Left lung (tissue), 10 donors: Measurements from ENCODE around the gene INPP4B. TPM values are rescaled to one million over a fixed set of nuclear protein-coding genes. Genes with fewer than 3 reads are reported as not detected.

ENCODE experiments used
- ATAC-seq: fragments of 200-7000 bp; cut with Tn5 transposase; one replicate; pipeline ENCODE4 v1.9.1; 2020; ENCODE audit warnings: moderate library complexity
- DNase-seq, 4 donors: peaks; one replicate each; pipeline ENCODE4 v3.0.0-alpha.2; 2013 to 2020
- H3K27ac ChIP-seq, 2 donors: fragments of 200-600 bp; sonication (generic) in 1 of 2; one replicate each; pipeline versions ENCODE4 v1.5.0 to v1.8.0; 2020 to 2021
- H3K27me3 ChIP-seq, 2 donors: fragments of 200-600 bp; sonication (generic) in 1 of 2; one replicate each; pipeline versions ENCODE4 v1.5.0 to v1.8.0; 2020 to 2021
- H3K36me3 ChIP-seq, 2 donors: fragments of 200-600 bp; sonication (generic) in 1 of 2; one replicate each; pipeline versions ENCODE4 v1.5.0 to v1.8.0; 2020 to 2021
- H3K4me1 ChIP-seq, 2 donors: fragments of 200-600 bp; one replicate each; pipeline ENCODE4 v1.8.0; 2021
- H3K4me3 ChIP-seq, 2 donors: fragments of 200-600 bp; sonication (generic) in 1 of 2; one replicate each; pipeline versions ENCODE4 v1.5.0 to v1.8.0; 2020 to 2021; ENCODE audit warnings: mild to moderate bottlenecking in 1 of 2
- H3K9me3 ChIP-seq, 2 donors: fragments of 200-600 bp; sonication (generic) in 1 of 2; one replicate each; pipeline versions ENCODE4 v1.5.0 to v1.8.0; 2020 to 2021
- intact Hi-C, 2 donors: fragments of 100-400 bp; cut with DNase I; formaldehyde crosslinking; loops; one replicate each; pipeline versions ENCODE4 v1.11.2 to v1.14.2; 2022
- polyA plus RNA-seq, 6 donors: library from polyadenylated mRNA; unstranded; fragments of 120-200 nt; gene quantifications; one replicate each; pipeline ENCODE4 v1.2.1, GENCODE V29; 2013; ENCODE audit not compliant: insufficient read length in 6 of 6
- total RNA-seq, 2 donors: library from RNA; stranded (reverse); fragmentation: NEBNext Ultra II Directional; extraction: Animal tissue kit (Norgen Biotek cat#: 25700); gene quantifications; one replicate each; pipeline ENCODE4 v1.2.1, GENCODE V29; 2021
- TF ChIP-seq, protein P1 (sequence below), 2 donors: fragments of 200-600 bp; sonication (generic) in 1 of 2; IDR thresholded peaks; one replicate each; pipeline versions ENCODE4 v1.5.0 to v1.8.0; 2021; ENCODE audit warnings: antibody characterized with exemption in 2 of 2
- donor health status: DM: no; HTN: yes; CAD: no.
- donor health status: DM: no; HTN: no; CAD: no.

INPP4B gene
- total and polyA plus RNA-seq, 8 donors = 7.3 to 15.1 (median 11.6) TPM

GRCh38 chr4:142356801-142357200 lies 489.3 kb downstream of the INPP4B start:
- no peak overlapping the region for H3K27ac ChIP-seq
- H3K4me3 ChIP-seq = no peak overlapping the region
- H3K9me3 ChIP-seq = no peaks in the 10 kb centered on the region
- ATAC-seq (no peak), DNase-seq (no peak)
- H3K27me3 ChIP-seq = no peaks in the 10 kb centered on the region
- TF ChIP-seq, protein P1, sequence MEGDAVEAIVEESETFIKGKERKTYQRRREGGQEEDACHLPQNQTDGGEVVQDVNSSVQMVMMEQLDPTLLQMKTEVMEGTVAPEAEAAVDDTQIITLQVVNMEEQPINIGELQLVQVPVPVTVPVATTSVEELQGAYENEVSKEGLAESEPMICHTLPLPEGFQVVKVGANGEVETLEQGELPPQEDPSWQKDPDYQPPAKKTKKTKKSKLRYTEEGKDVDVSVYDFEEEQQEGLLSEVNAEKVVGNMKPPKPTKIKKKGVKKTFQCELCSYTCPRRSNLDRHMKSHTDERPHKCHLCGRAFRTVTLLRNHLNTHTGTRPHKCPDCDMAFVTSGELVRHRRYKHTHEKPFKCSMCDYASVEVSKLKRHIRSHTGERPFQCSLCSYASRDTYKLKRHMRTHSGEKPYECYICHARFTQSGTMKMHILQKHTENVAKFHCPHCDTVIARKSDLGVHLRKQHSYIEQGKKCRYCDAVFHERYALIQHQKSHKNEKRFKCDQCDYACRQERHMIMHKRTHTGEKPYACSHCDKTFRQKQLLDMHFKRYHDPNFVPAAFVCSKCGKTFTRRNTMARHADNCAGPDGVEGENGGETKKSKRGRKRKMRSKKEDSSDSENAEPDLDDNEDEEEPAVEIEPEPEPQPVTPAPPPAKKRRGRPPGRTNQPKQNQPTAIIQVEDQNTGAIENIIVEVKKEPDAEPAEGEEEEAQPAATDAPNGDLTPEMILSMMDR (IDR thresholded peaks at IDR 0.05) = no peak
- no peaks in the 10 kb centered on the region for H3K36me3 ChIP-seq
- intact Hi-C loops = loop anchor here in 1 of 2 donors (10.0 kb wide), 1 partner anchor 358 kb away; no protein-coding TSS in a partner anchor
- H3K4me1 ChIP-seq = peaks cover 0 to 10% of the 10 kb centered on the region in 2 donors

DNA sequence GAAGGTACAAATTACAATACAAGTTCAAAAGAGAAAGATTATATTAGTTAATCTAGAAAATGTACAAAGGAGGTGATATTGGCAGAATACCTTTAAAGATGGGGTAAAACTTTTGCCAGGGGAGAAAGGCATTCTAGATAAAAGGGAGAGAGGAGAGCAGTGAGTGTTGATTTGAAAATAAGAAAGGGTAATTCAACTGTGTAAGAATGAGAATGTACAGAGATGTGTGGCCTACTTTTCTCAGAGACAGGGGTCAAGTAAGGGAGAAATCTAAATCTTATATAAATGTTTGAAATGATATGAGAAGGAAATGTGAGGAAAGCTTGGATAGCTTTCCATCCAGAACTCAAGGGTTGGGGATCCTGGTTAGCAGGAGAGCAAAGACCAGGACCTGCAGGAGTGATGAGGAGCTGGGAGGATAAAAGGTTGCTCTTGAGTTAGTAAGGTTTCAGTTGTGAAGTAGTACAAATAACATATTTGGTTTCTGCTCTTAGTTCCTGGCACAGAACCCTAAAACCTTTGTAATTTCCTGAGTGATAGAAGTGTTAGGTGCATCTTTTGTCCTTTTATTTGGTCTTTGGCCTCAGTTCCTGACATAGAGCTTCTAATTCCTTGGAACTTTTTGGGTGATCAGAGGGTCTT lies 489.9 kb downstream of the INPP4B start:
- ATAC-seq = no peak
- Histone ChIP-seq H3K27ac (no peak overlapping the region), H3K36me3 (no peaks in the 10 kb centered on the region), H3K4me1 (peaks cover 0 to 10% of the 10 kb centered on the region in 2 donors), H3K4me3 (no peak overlapping the region), H3K27me3 (no peaks in the 10 kb centered on the region), H3K9me3 (no peaks in the 10 kb centered on the region)
- no peak for DNase-seq
- TF ChIP-seq, protein P1 (IDR thresholded peaks at IDR 0.05) = no peak
- intact Hi-C loops = loop anchor here in 1 of 2 donors (10.0 kb wide), 1 partner anchor 359 kb away; no protein-coding TSS in a partner anchor

DNA sequence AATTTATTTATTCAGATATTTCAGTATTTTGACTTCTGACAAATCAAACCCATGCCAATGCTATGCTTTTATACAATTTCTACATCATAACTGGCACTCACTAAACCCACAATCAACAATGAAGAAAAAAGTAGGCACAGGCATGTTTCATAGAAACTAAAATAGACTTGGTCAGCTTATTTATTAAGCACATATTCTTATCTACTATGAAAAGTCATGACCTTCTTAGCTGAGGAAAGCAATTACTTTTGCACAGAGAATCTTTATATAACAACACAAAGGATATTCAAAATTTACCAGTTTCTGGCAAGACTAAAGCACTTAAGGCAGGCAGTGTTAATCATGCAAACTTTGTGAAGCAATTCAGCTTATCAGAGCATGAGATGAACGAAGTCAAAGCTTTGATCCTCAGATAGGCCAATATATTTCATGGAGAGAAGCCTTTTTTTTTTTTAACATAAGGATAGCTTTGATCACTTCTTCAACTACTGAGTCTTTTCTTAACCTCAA lies 490.6 kb downstream of the INPP4B start:
- no peak for DNase-seq
- Histone ChIP-seq H3K4me1 (peaks cover 0 to 10% of the 10 kb centered on the region in 2 donors), H3K36me3 (no peaks in the 10 kb centered on the region), H3K9me3 (no peaks in the 10 kb centered on the region), H3K27ac (no peak overlapping the region), H3K4me3 (no peak overlapping the region), H3K27me3 (no peaks in the 10 kb centered on the region)
- intact Hi-C loops = loop anchor here in 1 of 2 donors (10.0 kb wide), 1 partner anchor 359 kb away; no protein-coding TSS in a partner anchor
- TF ChIP-seq, protein P1 (IDR thresholded peaks at IDR 0.05) = no peak
- no peak for ATAC-seq

DNA sequence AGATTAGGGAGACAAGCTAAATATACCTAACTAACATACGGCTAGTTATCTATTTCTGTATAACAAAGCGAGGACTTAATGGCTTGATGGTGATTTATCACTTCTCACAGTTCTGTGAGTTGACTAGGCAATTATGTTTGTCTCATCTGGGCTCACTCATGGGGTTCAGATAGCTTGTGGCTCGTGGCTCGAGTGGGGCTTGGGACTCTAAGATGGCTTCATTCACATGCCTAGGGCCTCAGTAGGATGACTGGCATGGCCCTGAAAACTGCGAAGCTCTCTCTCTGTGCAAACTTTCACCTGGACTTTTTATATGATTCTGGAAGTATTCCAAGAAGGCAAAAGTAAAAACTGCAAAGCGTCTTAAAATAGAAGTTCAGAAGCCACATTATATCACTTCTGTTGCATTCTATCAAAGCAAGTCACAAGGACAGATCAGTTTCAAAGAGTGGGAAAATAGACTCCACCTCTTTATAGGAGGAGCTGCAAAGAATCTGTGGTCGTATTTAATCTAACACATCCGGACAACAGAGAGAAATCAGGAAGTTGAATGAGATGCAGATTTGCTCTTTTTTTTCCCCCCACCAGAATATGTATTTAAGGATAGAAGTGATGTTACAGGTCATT lies 491.2 kb downstream of the INPP4B start:
- no peaks in the 10 kb centered on the region for H3K36me3 ChIP-seq
- no peak overlapping the region for H3K27ac ChIP-seq
- H3K4me3 ChIP-seq = no peak overlapping the region
- TF ChIP-seq, protein P1 (IDR thresholded peaks at IDR 0.05) = no peak
- H3K27me3 ChIP-seq = no peaks in the 10 kb centered on the region
- no peak for ATAC-seq
- intact Hi-C loops = loop anchor here in 1 of 2 donors (10.0 kb wide), 1 partner anchor 360 kb away; no protein-coding TSS in a partner anchor
- no peaks in the 10 kb centered on the region for H3K9me3 ChIP-seq
- DNase-seq = no peak
- peaks cover 0 to 10% of the 10 kb centered on the region in 2 donors for H3K4me1 ChIP-seq

GRCh38 chr4:142354041-142354440 lies 492.1 kb downstream of the INPP4B start:
- Histone ChIP-seq H3K4me3 (no peak overlapping the region), H3K4me1 (peaks cover 0 to 10% of the 10 kb centered on the region in 2 donors), H3K27me3 (no peaks in the 10 kb centered on the region), H3K27ac (no peak overlapping the region), H3K36me3 (no peaks in the 10 kb centered on the region), H3K9me3 (no peaks in the 10 kb centered on the region)
- TF ChIP-seq, protein P1 (IDR thresholded peaks at IDR 0.05) = no peak
- intact Hi-C loops = loop anchor here in 1 of 2 donors (10.0 kb wide), 1 partner anchor 361 kb away; no protein-coding TSS in a partner anchor
- ATAC-seq (no peak), DNase-seq (no peak)
